ENCODE data around the gene EML1.
A peak's percentile ranks its signal among the peaks of the same experiment; 100 is the strongest.

Gene EML1

DNA sequence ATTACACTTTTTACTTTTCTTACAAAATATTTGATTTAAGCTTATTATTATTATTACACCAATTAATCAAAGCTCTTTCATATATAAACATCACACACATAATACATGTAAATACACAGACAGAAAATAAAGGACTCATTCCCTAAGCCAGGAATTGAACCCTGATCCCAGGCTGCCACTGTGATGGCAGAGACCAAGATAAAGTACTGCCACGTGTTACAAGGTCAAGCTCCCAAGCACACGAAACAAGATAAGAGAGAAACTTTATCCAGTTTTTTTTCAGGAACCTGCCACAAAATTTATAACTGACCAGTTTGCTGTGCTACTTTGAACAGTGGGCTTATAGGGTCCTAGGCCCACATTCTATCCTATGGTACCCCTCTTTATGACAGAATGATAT is 111.3 kb downstream of the EML1 start:
- no peak for DNase-seq (ENCODE audit: low read depth)

DNA sequence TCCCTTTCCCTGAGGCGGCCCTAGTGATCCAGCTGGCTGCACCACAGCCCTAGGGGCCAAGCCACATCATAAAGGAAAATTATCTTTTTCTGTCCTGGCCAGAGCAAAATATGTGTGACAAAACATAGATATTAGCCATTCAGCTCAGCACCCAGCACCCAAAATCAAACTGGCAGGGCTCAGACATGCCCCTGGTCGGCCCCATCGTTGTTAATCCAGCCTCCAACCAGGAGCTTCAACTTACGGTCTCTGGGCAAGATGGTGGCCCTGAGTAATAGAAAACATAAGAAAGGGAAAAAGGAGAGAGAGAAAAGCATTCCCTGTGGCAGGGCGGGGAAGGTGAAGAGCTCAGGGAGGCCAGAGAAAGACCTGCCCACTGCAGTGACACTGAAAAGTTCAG is 111.9 kb downstream of the EML1 start:
- no peak for DNase-seq (ENCODE audit: low read depth)

DNA sequence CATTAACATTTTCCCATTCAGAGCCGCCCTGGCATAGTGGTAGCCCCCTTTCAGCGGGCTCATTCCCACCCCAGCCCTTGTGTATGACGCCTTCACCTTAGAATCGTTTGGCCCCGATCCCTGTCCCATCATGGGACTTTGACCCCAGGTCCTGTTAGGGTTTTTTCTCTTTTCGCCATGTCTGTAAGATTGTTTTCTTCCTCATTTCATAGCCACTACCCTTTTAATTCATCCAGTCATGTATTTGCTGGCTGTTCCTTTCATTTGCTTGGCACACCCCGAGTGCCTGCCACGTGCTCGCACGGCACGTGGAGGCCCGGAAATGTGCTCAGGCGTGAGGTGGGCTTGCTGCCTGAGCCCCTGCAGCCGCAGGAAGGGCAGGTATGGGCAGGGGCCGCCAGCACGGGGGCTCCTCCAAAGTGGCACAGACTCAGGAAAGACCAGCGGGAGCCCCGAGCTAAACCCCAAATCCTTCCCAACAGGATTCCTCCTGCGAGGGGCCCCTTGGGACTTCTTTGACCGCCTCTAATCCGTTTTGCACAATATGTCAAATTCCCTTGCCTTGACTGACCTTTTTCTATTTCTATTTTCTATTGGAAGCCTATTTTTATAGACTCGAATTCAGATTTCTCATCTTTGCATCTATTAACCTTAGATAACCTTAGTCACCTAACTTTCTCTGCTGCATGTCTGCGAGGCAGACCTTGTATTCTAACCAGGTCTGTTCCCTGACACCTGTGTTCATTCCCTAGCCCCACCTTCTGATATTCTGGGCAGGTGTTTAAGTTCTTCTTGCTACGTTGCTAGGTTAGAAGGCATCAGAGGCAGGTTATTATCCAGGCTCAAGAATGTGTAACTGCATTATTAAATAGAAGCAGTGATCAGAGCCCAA is 114.8 kb downstream of the EML1 start:
- no peak for DNase-seq (ENCODE audit: low read depth)

DNA sequence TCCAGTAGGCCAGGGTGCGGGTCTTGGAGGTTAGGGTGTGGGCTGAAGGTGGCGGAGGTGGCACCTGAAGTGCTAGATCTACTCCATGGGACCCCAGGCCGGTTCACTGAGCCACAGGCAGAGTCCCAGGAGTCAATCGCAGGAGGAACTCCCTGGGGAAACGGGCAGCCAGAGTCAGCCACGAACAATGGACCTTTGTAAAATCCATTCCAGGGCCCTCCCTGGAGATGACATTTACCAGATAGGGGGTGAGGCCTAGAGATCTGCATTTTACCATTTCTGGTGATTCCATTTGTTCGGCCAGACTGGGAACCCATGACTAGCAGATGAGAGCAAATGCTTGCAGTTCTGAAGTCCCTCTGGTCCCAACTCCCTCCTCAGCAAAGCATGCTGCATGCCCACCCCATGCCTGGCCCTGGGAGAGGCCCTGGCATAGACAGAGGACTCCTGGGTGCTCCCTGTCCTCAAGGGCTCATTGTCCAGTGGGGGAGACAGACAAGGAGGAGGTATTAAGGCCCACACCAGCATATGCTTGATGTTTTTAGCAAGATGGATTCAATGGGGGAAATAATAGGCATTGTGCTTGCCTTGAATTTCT is 115.5 kb downstream of the EML1 start:
- no peak for DNase-seq (ENCODE audit: low read depth)

DNA sequence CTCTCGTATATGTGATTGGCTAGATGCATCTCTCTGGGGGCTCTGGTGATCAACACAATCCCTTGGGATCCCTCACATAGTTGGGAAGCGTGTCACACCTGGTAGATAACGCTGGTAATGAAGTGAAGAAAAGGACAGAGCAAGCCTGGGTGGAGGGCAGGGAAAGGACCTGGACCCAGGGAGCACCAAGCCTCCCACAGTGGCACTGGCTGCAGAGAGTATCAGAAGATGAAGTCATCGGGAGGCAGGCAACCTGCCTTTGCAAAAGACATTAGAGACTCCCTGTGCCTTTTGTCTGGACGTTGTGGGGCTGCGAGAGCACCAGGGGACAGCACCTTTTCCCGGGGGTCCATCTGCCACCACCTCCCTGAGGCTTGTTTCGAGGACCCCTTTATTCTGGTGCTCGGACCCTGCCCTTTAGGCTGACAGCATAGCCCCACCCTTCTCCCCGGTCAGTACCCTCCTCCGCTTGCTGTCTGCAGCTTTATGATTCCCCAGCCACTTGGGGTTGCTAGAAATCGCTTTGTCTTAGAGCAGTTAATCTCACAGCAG is 116.4 kb downstream of the EML1 start:
- no peak for DNase-seq (ENCODE audit: low read depth)

DNA sequence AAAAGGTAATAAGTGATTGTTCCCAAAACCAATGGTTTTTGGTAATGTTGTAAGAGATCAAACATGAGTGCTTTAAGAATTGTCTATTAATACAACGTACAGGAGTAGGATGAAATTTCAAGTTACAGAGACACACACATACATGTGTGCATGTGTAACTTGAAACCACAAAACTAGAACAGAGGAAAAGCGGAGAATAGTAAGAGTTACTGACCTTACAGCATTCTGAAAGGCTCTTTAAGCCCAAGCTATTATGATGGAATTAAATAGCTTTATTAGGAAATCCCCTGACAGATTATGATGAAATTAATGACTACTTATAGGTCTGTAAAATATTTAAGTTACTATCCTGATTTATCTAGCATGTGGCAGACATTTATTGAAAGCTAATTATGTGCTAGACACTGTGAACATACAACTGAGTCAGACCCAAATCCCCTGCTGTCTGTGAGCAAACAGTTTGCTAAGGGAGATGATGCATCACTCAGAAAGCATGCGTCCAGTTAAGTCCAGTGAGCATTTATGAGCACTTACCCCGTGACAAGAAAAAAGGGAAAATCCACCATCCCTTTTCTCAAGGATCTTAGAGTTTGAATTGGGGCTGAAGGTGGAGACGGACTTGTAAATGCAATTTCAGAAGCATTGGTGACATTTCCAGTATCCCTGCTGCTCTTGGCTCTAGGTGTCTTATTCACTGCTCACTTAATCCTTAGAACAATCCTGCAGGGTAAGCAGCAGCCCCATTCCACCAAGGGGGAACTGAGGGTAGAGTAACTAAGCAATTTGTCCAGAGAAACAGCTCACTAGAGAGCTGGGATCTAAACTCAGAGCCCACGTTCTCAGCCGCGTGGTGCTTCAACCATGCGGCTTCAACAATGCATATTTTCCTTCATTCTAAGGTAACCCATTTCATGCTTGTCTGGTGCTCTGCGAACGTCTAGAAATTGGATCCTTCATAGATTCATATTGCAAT is 117.4 kb downstream of the EML1 start:
- DNase-seq (ENCODE audit: low read depth) = peak; percentile 67

DNA sequence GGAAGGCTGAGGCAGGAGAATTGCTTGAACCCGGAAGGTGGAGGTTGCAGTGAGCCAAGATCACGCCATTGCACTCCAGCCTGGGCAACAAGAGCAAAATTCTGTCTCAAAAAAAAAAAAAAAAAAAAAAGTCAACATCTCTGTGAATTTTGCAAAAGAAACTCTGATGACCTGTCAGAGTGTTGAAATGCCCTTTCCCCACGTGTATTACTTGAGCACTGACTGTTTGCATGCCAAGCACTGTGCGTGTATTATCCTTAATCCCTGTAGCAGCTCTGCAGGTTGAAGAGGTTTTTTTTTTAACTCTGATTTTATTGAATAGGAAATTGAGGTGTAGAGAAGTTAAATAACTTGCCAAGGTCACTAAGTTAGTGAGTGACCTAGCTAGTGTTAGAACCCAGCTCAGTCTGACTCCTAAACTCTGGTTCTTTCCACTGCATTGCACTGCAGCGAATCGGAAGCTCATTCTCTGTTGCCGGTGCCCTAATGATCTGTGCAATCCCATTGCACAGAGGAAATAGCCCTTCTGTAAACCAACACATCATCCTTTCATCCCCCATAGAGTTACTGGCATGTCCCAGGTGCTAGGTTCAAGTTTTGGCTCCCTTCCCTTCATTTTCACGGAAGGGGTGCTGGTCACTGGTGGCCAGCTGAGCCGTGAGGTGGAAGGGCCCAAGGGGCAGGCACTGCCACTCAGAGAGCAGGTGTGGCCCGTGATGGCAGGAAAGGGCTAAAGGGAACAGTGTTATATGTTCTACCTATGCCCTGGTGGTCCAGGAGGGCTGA is 122.3 kb downstream of the EML1 start:
- DNase-seq (ENCODE audit: low read depth) = no peak

DNA sequence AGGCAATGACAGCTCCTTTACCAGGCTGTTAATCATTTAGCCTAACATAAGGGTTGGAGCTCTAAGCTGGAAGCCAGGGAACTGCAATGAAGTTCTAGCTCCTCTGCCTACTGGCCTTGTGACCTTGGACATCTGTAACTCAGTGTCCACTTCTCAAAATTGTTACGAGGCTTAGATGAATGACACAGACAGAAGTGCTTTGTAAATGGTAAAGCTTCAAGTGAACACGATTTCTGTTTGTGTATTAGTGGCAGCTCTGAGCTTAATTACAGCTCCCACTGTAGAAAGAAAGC is 122.8 kb downstream of the EML1 start:
- no peak for DNase-seq (ENCODE audit: low read depth)

DNA sequence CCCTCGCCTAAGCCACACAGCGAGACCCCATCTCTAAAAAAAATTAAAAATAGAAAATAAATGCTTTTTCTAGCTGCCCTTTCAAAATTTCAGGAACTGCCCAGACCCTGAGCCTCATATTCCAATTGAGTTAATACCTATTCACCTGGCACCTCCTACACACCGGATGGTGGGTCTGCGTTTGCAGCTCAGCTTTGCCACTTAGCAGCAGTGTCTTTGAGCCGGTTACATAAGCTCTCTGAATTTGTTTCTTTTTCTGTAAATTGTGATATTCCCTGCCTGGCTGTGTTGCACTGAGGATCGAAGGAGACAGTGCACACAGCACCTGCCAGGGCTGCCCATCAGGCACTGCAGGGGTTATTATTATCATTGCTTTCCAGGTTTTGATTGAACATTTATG is 125.6 kb downstream of the EML1 start:
- DNase-seq (ENCODE audit: low read depth) = no peak

DNA sequence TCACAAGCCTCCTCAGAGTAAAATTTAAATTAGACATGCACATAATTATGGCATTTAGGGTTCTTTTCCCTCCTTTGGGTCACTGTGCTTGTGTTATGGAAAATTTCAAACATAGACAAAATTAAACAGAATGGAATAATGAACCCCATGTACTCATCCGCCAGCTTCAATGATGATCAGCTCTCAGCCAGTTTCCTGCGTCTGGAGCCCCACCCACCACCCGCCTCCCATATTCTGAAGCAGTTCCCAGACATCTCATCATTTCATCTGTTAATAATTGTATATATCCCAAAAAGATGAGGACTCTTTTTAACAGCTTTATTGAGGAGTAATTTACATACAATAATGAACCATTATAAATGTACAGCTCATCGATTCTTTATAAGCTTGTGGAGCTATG is 128.2 kb downstream of the EML1 start:
- DNase-seq (ENCODE audit: low read depth) = no peak

DNA sequence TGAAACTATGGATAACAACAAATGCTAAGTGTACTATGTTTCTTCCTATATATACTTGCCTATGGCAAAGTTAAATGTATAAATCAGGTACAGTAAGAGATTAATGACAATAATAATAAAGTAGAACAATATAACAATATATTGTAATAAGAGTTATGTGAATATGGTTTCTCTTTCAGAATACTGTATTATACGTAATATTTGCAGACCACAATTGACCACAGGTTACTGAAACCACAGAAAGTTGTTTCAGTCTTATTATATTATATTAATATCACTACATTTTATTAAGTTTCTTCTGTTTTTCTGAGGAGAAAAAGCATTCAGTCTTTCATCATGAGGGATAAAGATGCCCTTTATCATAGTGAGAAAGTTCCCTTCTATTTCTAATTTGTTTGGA is 131.2 kb downstream of the EML1 start:
- no peak for DNase-seq (ENCODE audit: low read depth)

DNA sequence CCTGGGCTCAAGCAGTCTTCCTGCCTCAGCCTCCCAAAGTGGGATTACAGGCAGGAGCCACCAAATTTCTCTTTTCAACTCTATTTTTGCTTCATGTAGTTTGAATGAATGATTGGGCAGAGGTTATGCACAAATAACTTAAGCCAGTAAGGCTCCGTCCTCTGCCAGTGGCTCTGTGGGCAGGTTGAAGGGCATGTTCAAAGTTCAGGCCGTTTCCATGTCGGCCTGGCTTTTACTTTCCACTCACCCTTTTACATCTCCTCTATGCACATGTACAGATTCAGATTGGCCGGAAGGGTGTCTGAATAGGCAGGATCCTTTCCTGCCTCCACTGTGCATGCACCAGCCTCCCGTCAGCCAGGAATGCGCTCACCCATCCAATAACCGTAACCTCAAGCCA is 132.3 kb downstream of the EML1 start:
- no peak for DNase-seq (ENCODE audit: low read depth)

DNA sequence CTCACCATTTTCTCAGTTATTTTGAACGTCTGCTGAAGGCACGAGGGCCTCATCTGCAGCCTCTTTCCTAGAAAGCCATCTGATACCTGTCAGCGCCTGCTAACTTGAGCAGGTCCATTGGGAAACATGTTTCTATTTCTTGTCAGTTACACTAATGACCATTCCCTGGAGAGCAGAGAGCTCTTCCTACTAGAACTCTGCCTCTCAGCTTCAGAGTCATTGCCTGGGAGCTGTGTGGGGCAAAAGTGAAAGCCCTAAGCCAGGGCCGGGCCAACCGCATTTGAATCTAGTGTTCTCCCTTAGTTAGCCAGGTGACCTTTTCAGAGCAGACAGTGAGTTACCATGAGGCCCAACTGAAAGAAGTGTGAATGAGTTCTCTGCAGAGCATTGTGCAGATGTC is 135.8 kb downstream of the EML1 start:
- no peak for DNase-seq (ENCODE audit: low read depth)

DNA sequence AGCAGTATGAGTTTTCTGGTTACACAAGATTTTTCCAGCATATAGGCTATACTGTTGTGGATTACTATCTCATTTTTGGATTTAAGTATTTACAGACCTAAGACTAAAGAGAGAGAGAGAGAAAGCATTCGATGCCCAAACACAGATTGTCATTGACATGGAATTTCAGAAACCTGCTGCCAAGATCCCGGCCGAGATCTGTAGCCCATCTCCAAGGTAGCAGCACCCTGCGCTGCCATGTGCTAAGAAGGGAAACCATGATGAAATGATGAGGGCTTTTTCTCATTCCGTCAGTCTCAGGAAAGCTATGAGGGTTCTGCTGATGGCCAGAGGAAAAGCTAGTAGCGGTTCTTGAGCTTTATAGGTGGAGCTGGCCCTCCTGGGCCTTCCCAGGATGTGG is 136.4 kb downstream of the EML1 start:
- DNase-seq (ENCODE audit: low read depth) = no peak

DNA sequence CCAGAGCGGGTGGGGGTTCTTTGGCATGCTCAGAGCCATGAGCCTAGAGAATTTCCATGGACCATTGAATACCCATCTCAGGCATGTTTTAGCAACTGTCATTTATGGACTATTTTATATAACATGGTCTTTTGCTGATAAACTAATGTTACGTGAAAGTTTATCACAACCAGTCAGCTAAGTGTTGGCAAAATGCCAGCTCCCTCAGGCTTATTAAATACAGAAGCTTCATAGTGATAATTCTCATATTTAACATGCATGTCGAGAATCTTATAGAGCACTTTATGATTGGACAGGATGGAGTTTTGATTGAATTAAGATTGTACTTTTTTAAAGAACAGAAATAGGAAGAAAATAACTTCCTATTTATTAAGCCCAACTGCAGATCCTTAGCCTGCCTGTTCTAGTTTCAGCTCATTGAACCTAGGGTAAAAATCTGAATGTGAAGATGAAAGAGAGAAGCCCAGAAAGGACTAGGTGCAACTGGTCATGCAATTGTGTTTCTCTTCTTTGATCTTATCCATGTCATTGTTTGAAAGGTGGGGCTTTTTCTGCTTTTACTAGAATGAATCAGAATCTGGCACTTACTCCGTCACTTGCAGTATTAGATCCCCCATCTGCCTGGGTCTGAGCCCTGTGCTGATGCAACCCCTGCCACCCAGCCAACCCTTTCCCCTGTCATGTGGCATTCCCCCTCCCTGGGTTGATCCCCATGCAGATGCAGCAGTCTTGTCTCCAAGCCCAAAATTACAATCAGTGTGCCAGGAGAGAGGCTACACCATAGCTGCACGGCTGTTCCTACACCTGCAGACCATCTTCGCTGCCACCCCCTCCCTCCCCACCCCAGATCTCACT is 137.4 kb downstream of the EML1 start:
- DNase-seq (ENCODE audit: low read depth) = peak; percentile 27

DNA sequence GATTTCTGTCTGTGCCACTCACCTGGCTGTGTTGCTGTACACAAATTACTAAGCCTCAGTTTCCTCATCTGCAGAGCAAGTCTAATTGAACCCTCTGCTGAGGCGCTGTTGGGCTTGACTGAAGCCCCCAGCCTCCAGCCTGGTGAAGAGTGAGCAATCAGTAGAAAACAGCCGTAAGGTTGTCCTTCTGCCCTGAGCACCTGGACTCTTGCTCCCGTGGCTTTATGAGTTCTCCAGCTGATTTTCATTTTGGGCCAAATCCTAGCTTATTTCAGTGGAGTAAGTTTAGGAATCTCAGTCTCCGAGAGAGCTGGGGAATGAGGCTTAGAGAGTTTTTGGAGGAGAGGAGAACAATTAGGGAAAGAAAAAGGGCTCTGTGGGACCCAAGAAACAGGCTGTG is 138.1 kb downstream of the EML1 start:
- DNase-seq (ENCODE audit: low read depth) = no peak

DNA sequence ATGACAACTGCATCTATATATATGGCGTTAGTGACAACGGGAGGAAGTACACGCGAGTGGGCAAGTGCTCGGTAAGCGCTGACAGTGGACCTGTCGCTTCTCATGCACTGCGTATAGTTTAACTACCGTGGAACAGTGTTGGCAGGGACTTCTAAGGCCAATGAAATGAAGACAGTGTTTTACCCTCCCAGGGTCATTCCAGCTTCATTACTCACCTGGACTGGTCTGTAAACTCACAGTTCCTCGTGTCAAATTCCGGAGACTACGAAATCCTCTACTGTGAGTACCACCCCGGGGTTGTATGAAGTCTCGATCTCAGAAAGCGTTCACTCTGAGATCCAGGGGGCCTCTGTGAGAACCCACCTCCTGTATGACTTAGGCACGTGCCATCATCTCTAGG is 142.8 kb downstream of the EML1 start:
- no peak for DNase-seq (ENCODE audit: low read depth)

DNA sequence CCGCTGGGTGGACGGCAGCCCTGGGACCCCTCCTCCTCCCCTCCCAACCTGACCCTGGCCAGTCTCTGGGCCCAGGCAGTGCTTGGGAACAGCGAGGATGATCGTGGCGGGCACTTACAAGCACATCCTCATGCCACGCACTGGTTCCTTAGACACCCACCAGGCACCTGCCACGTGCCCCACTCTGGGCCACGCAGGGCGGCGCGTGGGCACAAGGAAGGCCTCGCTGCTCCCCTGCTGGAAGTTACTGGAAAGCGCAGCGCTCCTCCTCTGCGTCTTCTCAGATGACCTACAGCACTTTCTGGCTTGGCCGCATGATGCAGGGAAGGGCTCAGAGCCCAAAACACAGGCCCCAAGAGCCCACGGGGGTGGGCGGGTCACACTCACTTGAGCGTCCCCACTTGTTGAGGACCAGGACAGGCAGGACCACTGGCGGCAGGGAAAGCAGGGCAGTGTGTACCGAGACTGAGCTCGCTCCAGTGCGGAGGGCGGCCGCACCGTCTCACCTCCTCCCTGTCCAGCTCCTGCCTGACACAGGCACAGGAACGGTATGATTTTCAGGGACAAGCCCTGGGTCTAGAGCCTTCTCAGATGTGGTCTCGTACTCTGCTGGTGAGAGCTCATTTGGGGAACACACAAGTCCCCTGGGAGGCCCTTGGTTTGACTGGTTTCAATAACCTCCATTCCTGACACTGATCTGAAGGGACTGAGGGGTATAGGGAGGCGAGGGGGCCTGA is 143.7 kb downstream of the EML1 start:
- DNase-seq (ENCODE audit: low read depth) = no peak

DNA sequence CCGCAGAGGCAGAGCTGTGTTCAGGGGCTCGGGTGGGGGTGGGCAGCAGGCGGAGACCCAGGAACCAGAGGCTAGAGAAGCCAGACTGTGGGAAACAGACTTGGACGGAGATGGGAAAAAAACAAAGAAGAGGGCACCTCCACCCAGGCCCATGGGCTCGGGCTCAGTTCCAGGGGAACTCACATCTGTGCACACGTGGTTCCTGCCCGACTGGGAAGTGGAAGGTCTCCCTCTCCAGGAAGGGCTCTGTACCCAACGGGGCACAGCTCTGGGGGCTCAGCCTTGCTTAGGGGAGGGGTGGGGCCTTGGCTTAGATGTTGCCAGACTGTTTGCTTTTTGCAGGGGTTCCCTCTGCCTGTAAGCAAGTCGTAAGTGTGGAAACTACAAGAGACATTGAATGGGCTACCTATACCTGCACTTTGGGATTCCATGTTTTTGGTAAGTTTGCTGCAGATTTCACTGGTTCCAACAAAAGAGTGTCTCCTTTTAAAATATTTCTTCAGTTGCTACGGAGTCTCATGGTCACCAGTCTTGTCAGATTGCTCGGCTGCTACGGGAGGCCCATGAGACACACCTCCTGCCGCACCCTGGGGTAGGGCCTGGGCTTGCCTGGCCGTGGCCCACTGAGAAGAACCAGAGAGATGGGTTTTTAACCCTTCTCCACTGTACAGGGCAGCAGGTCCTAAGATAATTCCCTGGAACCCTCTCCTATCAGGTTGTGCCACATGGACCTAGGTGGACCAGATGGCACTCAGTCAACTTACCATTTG is 144.4 kb downstream of the EML1 start:
- no peak for DNase-seq (ENCODE audit: low read depth)
